AG10803 (cell line): ENCODE results near the gene INTS15.

ENCODE experiments used
- DNase-seq: peaks from one replicate; pipeline ENCODE4 v3.0.0; 2010; ENCODE audit warnings: low read depth
- H3K4me3 ChIP-seq: 2 replicates; pipeline ENCODE4 v1.5.1; 2011; ENCODE audit warnings: mild to moderate bottlenecking, low read length, control low read depth
- CTCF ChIP-seq: conservative IDR thresholded peaks from 2 replicates; pipeline ENCODE4 v1.5.1; 2011; ENCODE audit warnings: mild to moderate bottlenecking, low read length, control low read depth, inconsistent platforms

The INTS15 gene

GRCh38 chr7:6647541-6647940, 57.7 kb downstream of the INTS15 start:
- DNase-seq = no peak
- no peak overlapping the region for H3K4me3 ChIP-seq
- no peak for TF ChIP-seq CTCF

- TF ChIP-seq CTCF = no peak
- DNase-seq = no peak
- no peak overlapping the region for H3K4me3 ChIP-seq
Observed at GRCh38 chr7:6648066-6648814, 58.4 kb downstream of the INTS15 start.

GRCh38 chr7:6648815-6649104, 58.9 kb downstream of the INTS15 start:
- no peak overlapping the region for H3K4me3 ChIP-seq
- TF ChIP-seq CTCF = no peak
- no peak for DNase-seq

- DNase-seq = no peak
- no peak for TF ChIP-seq CTCF
- H3K4me3 ChIP-seq = no peak overlapping the region
Observed at GRCh38 chr7:6649241-6649961, 59.6 kb downstream of the INTS15 start.

- no peak for DNase-seq
- no peak overlapping the region for H3K4me3 ChIP-seq
- no peak for TF ChIP-seq CTCF
Observed at GRCh38 chr7:6650086-6650485, 60.3 kb downstream of the INTS15 start.

- DNase-seq = no peak
- TF ChIP-seq CTCF = no peak
- H3K4me3 ChIP-seq = no peak overlapping the region
Observed at GRCh38 chr7:6650521-6651011, 60.7 kb downstream of the INTS15 start.
